CD4-positive, alpha-beta T cell treated with Interleukin-6 for 4 hours (primary cell): ENCODE data around the gene SCFD1.

Source experiments
- DNase-seq: peaks from one replicate; pipeline ENCODE4 v3.0.0-alpha.2; 2020; ENCODE audit warnings: mixed read lengths

The SCFD1 gene

GRCh38 chr14:30759172-30760125 lies 137.3 kb downstream of the SCFD1 start:
- no peak for DNase-seq

GRCh38 chr14:30763891-30764290 lies 141.8 kb downstream of the SCFD1 start:
- DNase-seq = no peak

GRCh38 chr14:30767624-30768023 lies 145.5 kb downstream of the SCFD1 start:
- no peak for DNase-seq

DNA sequence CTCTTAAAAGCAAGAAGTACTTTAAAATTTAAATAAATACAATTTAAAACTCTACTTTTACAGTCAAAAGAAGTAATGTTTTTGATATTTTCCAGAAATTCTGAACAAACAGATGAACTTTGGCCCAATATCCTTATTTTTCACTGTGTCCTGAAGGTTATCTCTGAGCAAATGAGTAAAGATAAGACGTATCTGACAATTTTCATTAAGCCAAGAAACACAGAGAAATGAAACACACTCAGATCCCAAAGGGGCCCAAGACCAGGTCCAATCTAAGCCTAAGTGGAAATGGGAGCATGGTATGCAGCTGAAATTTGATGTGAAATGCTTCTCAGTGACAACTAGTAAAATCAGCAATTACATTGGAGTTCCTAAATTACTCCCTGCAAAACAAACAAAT lies 146.7 kb downstream of the SCFD1 start:
- no peak for DNase-seq

DNA sequence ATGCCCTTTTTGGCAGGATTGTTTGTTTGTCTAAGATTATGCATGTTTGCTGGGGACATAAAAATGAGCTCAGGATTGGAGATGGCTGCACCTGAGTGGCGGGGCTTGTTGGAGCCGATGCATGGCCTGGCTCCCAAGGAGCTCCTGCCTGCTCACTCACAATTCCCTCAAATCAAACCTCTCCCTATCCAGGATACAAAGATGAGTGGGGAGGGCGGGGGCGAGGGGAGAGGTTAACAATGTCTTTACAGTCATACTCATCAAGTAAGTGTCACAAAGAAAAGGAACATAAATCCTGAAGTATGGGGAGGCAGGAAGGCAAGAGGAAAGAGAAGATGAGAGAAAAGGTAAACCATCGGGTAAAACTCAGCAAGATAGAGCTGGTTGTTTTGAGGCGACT lies 148.3 kb downstream of the SCFD1 start:
- no peak for DNase-seq

DNA sequence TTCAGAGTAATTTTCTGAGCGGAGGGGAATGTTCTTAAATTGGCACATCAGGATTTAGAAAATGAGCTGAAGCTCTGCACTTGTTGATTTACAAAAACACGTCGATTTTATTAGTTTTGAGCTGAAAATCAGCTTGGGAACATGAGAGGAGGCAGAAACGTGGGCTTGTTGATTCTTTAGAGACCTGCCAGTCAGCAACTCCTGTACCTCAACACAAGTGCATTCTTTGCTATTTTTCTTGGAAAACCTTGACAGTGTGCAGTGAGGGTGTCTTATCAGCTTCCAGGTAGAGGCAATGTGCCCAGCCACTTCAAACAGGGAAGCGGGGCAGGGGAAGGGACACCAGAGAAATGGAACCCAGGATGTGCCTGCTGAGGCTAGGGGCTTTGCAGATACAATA lies 149.5 kb downstream of the SCFD1 start:
- DNase-seq = no peak

DNA sequence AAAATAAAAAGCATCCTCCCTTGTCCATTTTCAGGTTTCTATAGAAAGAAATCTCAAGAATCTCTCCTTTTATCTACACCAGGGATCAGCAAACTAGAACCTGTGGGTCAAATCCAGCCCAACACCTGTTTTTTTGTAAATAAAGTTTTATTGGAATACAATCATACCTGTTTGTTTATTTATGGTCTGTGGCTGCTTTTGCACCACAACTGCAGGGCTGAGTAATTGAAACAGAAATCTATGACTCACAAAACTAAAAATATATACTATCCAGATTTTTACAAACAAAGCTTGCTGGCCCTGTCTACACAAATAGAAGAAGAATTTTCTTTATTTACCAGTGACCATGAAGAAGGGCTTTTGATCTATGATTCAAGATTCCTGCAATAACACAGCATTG lies 157.1 kb downstream of the SCFD1 start:
- DNase-seq = no peak
